Stimulated activated CD4-positive, alpha-beta T cell treated with anti-CD3 and anti-CD28 coated beads, Interleukin-2, amount 100 ng/mL, for 4 hours (primary cell): ENCODE measurements around the gene SF3A2.
"Not testable (repeated sequence)": the region's sequence is repeated elsewhere in the genome, so short reads cannot be mapped to it uniquely, and the experiment has no call there.

Experiments used
- DNase-seq: peaks from one replicate; pipeline ENCODE4 v3.0.0-alpha.2; 2020; ENCODE audit warnings: low read depth

The SF3A2 gene

DNA sequence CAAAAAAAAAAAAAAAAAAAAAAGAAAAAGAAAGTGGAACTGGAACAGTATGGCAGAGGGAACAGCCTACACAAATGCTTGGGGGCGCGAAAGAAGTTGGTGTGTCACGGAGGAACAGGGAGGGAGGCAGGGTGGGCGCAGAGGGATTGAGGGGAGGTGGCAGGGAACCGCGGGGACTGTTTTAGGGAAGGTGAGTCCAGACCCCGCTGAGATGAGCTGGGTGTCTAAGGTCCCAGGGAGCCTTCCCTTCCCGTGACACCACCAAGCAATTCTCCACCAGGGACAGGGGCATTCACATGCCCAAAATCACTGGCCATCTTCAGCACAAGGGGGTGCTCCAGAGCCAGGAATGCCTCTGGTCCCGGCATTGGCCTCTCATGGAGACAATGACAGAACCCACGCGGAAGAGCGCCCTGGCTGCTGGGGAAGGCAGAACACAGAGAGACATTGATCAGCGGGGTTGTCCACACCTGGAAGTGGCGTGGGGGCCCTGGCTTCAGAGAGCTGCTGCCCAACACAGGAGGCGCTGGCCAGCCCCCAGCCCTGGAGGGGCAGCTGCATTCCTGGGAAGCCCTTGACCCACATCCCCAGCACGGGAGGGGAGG is 38.4 kb downstream of the SF3A2 start:
- DNase-seq, result no peak

- no peak for DNase-seq
Observed at GRCh38 chr19:2275588-2276428, 39.2 kb downstream of the SF3A2 start.

GRCh38 chr19:2276429-2276986 is 39.9 kb downstream of the SF3A2 start:
- no peak for DNase-seq

- no peak for DNase-seq
Observed at GRCh38 chr19:2277138-2277537, 40.5 kb downstream of the SF3A2 start.

- no peak for DNase-seq
Observed at GRCh38 chr19:2278459-2279158, 42.0 kb downstream of the SF3A2 start.

DNA sequence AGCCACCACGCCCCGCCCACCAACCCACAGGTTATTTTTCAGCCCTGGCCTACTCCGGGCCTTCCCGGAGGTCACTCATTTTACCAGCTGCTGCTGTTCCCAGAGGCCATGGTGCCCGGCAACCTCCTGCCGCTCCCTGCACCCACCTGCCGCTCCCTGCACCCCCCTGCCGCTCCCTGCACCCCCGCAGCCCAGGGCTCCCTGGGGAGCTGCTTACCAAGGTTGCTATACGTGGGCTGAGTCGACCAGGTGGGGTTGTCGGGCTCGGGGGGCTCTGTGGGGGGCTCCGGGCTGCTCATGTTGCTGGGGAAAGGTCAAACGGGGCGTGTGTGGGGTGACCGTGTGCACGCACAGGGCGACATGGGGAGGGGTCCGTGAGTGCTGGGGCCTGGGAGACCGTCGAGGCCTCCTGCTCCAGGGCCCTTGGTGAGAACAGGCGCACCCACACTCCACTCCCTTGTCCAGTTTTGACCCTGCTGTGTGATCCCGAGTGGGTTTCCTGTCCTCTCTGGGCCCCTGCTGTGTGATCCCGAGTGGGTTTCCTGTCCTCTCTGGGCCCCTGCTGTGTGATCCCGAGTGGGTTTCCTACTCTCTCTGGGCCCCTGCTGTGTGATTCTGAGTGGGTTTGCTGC is 44.1 kb downstream of the SF3A2 start:
- no peak for DNase-seq

DNA sequence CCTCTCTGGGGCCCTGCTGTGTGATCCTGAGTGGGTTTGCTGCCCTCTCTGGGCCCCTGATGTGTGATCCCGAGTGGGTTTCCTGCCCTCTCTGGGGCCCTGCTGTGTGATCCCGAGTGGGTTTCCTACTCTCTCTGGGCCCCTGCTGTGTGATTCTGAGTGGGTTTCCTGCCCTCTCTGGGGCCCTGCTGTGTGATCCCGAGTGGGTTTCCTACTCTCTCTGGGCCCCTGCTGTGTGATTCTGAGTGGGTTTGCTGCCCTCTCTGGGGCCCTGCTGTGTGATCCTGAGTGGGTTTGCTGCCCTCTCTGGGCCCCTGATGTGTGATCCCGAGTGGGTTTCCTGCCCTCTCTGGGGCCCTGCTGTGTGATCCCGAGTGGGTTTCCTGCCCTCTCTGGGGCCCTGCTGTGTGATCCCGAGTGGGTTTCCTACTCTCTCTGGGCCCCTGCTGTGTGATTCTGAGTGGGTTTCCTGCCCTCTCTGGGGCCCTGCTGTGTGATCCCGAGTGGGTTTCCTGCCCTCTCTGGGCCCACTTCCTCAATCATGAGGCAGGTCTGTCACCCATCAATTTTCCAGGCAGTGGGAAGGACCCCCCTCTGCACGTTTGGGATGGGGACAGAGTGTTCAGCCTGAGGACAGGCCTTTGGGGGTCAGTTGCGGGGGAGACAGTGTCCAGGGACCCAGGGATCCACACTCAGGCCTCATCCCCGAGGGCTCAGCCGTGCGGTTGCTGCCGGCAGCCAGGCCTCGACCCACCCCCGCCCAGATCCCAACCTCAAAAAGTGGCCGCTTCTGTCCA is 44.8 kb downstream of the SF3A2 start:
- not testable (repeated sequence) for DNase-seq

DNA sequence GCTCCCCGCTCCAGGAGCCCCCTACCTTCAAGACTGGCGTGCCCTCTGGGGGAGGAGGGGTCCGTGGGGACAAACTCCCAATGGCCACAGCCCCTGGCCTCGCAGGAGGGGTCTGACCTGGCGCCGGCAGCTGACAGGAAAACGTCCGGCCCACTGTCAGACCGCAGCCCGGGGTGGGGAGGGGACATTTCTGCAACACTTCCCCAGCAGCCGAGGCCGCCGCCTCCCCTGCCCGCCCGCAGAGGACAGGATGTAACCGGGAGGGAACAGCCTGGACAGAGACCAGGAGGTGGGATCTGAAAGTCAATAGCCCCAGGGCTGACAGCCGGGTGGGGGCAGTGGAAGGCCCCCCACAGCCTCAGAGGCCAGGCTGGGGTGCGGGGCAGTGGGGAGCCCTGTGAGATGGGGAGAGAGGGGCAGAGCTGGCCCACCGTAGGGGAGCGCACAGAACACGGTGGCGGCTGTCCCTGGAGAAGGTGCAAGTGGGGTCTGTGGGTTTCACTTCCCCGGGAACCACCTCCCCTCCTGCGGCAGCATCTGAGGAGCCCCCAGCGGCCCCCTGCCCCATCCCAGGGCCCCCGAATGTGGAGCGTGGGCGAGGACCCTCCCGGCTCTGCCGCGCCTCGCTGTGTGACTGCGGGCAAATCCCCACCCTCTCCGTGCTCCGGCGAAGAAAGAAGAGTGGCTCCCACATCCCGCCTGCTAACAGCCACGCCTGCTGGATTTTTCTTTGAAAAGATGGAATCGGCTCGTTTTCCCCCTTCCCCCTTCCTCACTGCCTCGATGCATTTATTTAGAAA is 45.6 kb downstream of the SF3A2 start, which contains the start of gene PEAK3:
PEAK3 (minus strand) TSS at position 114 of the 800 bp plus-strand sequence. CDS start 1,244 bp downstream, outside the sequence.
- DNase-seq, result no peak

- no peak for DNase-seq
Observed at GRCh38 chr19:2282862-2283237, 46.2 kb downstream of the SF3A2 start.

- no peak for DNase-seq
Observed at GRCh38 chr19:2283835-2284507, 47.3 kb downstream of the SF3A2 start.

- no peak for DNase-seq
Observed at GRCh38 chr19:2286402-2287140, 49.9 kb downstream of the SF3A2 start.

DNA sequence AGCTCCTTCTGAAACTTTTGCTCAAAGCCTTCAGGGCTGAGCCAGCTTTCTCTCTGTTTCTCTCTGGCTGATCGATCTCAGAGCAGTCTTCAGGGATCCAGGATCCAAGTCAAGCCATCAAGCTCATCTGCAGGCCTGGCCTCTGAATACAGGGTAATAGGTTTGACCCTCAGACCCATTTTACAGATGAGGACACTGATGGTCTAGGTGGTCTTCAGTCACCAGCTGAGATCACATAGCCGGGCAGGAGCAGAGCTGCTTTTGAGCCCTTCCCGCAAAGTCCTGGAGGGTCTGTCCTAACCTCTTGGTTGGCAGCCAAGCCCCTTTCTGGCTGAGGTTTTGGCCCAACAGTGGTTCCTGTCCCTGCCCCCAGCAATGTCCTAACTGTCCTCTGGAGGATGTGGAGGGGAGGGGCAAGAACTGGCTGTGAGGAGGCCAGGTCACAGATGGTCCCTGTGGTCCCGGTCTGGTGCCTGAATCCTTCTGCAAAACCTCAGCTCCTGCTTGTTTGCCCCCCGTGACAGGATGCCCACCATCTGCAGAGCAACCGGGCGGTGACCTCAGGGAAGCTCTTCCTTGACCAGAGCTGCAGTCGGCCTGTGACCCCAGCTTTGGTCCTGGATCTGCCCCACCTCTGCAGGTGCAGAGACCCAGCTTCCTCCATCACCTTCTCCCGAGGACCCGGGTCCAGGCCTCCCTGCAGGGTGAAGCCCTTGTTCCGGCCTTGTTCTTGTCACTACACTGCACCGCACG is 51.1 kb downstream of the SF3A2 start:
- DNase-seq, result no peak

DNA sequence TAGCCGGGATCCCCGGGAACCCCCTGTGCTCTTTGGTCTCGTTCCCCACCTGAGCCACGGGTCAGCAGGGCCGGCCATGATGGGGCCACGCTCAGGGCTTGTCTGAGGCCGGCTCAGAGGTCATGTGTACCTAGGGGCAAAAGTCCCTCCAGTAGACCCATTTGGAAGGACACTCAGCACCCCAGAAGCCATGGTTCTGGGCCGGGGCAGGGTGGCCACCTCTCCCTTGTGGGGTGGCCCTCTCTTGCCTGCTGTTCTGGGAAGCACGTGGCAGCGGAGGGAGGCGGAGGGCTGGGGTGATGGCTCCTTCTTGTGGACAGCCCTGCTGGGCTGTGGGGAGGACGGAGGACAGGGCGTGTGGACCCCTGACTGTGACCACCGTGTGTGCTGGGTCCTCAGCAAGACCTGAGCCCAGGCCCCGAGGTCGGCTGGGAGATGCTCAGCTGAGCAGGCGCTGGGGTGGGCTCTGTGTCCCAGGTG is 51.8 kb downstream of the SF3A2 start:
- no peak for DNase-seq

- DNase-seq, result no peak
Observed at GRCh38 chr19:2288818-2289713, 52.4 kb downstream of the SF3A2 start.

DNA sequence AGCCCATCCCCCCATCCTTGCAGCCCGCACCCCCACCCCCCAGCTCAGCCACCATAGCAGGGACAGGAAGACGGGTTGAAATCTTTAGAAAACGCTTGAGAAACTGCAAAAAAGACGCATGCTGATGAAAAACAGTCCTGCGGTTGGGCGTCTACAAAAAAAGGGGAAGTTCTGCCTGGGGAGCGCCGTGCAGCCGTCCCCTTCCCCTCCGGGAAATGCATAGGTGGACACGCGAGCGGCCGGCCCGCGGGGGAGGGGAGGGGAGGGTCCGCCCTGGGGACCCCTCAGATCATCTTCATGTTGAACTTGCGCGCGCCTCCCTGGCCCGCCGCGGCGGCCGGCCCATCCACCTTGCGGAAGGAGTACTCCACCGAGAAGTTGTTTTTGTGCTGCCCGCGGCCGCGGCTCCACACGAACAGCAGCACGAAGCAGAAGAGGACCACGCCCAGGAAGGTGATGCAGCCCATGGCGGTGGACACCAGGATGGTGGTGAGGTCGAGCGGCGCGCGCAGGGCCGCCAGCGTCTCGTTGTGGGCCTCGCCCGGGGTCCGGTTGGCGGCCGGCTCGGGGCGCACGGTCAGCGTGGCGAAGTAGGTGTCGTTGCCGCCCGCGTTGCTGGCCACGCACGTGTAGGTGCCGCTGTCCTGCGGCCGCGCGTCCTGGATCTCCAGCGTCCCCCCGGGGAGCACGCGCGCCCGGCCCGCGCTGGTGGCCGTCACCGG is 53.3 kb downstream of the SF3A2 start:
- DNase-seq, result no peak

DNA sequence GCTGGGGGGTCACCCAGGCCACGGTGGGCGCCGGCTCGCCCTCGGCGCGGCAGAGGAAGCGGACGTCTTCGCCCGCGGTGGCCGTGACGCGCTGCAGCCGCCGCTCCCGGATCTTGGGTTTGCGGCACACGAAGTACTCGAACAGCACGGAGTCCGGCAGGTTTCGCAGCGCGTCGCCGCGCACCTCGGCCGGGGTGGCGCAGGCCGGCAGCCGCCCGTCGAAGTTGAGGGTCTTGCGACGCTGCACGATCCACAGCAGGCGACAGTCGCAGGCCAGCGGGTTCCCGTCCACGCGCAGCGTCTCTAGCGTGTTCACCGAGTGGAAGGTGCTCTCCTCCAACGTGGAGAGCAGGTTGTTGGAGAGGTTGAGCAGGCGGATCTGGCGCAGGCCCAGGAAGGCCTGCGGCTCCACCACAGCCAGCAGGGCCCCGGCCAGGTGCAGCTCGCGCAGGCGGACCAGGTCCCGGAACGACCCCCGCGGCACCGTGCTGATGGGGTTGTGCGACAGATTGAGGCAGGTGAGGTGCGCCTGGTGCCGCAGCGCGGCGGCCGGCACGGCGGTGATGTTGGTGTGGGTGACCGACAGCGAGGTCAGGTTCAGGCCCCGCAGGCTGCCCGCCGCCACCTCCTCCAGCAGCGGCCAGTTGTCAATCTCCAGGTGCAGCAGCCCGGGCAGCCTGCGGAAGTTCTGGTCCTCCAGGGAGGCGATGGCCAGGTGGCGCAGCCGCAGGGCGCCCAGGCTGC is 54.0 kb downstream of the SF3A2 start:
- no peak for DNase-seq
